Osteocyte (in vitro differentiated cells): ENCODE data around the gene KLC4. TPM values are rescaled to one million over a fixed set of nuclear protein-coding genes. Genes with fewer than 3 reads are reported as not detected.
"Not testable (repeated sequence)": the region's sequence is repeated elsewhere in the genome, so short reads cannot be mapped to it uniquely, and the experiment has no call there.

Experiments
- DNase-seq: peaks from one replicate; pipeline ENCODE4 v3.0.0; 2021; ENCODE audit warnings: mixed read lengths; ENCODE audit not compliant: unreplicated experiment; ENCODE audit errors: extremely low spot score
- H3K27ac Mint-ChIP-seq: one replicate; pipeline ENCODE4 v1.8.0; 2021; ENCODE audit warnings: mild to moderate bottlenecking, mixed read lengths; ENCODE audit not compliant: unreplicated experiment
- H3K27me3 Mint-ChIP-seq: one replicate; pipeline ENCODE4 v1.8.0; 2021; ENCODE audit warnings: mixed read lengths; ENCODE audit not compliant: unreplicated experiment
- H3K36me3 Mint-ChIP-seq: one replicate; pipeline ENCODE4 v1.8.0; 2021; ENCODE audit warnings: mixed read lengths; ENCODE audit not compliant: unreplicated experiment
- H3K4me1 Mint-ChIP-seq: one replicate; pipeline ENCODE4 v1.8.0; 2021; ENCODE audit warnings: mixed read lengths; ENCODE audit not compliant: unreplicated experiment
- H3K4me3 Mint-ChIP-seq: one replicate; pipeline ENCODE4 v1.8.0; 2021; ENCODE audit warnings: mild to moderate bottlenecking, moderate library complexity, mixed read lengths; ENCODE audit not compliant: unreplicated experiment
- H3K9me3 Mint-ChIP-seq: one replicate; pipeline ENCODE4 v1.8.0; 2021; ENCODE audit warnings: mixed read lengths; ENCODE audit not compliant: unreplicated experiment
- total RNA-seq: library from RNA; stranded (reverse); gene quantifications from 2 replicates; pipeline ENCODE4 v1.2.1, GENCODE V29; 2021
- TF ChIP-seq, protein P1 (sequence below): fragments of 200-600 bp; sonication (generic); IDR thresholded peaks from 2 replicates; pipeline ENCODE4 v1.5.0; 2021; ENCODE audit warnings: antibody characterized with exemption, mild to moderate bottlenecking, moderate library complexity

Gene KLC4
- total RNA-seq, 1 donor from 2014 or later: 44.5 TPM

DNA sequence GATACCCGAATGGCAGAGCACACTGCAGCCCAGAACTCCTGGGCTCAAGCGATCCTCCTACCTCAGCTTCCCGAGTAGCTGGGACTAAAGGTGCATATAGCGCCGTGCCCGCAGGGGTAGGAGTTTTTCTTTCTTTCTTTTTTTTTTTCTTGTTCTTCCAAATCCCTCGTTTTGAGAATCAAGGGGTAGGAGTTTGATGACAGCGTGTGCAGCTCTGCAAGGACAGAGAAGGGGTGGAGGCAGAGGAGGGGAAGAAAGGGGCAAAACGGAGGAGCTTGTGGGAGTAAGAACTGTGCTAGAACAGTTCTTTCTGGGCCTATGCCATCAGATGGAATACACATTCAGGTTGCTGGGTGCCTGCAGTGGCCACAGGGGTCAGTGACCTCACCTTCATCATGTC is 22.7 kb upstream of the KLC4 start:
- no peaks in the 10 kb centered on the region for H3K9me3 Mint-ChIP-seq
- H3K4me1 Mint-ChIP-seq: no peaks in the 10 kb centered on the region
- H3K27me3 Mint-ChIP-seq: no peaks in the 10 kb centered on the region
- TF ChIP-seq, protein P1, sequence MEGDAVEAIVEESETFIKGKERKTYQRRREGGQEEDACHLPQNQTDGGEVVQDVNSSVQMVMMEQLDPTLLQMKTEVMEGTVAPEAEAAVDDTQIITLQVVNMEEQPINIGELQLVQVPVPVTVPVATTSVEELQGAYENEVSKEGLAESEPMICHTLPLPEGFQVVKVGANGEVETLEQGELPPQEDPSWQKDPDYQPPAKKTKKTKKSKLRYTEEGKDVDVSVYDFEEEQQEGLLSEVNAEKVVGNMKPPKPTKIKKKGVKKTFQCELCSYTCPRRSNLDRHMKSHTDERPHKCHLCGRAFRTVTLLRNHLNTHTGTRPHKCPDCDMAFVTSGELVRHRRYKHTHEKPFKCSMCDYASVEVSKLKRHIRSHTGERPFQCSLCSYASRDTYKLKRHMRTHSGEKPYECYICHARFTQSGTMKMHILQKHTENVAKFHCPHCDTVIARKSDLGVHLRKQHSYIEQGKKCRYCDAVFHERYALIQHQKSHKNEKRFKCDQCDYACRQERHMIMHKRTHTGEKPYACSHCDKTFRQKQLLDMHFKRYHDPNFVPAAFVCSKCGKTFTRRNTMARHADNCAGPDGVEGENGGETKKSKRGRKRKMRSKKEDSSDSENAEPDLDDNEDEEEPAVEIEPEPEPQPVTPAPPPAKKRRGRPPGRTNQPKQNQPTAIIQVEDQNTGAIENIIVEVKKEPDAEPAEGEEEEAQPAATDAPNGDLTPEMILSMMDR: no peak
- peaks cover 43% of the 10 kb centered on the region for H3K36me3 Mint-ChIP-seq
- no peak overlapping the region for H3K27ac Mint-ChIP-seq
- no peak overlapping the region for H3K4me3 Mint-ChIP-seq
- no peak for DNase-seq

DNA sequence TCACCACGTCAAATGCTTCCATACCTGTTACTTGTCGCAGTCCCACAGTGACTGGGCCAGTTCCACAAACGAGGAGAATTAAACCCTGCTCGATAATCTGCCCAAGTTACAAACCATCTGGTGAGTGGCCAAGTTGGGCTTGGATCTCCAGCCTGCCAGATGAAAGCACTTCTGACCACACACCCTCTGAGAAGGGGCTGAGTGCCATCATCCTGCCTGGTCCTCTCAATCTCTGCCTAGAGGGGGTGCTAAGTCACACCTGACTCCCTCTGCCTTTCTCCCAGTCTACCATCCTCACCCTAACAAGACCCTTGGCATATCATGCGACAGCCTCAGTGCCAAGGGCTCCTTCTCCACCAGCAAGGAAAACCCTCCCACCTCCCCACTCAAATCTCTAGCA is 22.2 kb upstream of the KLC4 start:
- H3K9me3 Mint-ChIP-seq: no peaks in the 10 kb centered on the region
- TF ChIP-seq, protein P1: no peak
- peaks cover 39% of the 10 kb centered on the region for H3K36me3 Mint-ChIP-seq
- no peaks in the 10 kb centered on the region for H3K27me3 Mint-ChIP-seq
- H3K4me1 Mint-ChIP-seq: no peaks in the 10 kb centered on the region
- H3K27ac Mint-ChIP-seq: no peak overlapping the region
- no peak overlapping the region for H3K4me3 Mint-ChIP-seq
- no peak for DNase-seq

- no peak overlapping the region for H3K27ac Mint-ChIP-seq
- H3K27me3 Mint-ChIP-seq: no peaks in the 10 kb centered on the region
- peaks cover 42% of the 10 kb centered on the region for H3K36me3 Mint-ChIP-seq
- H3K4me1 Mint-ChIP-seq: no peaks in the 10 kb centered on the region
- DNase-seq: no peak
- no peaks in the 10 kb centered on the region for H3K9me3 Mint-ChIP-seq
- TF ChIP-seq, protein P1: no peak
- no peak overlapping the region for H3K4me3 Mint-ChIP-seq
Measured at GRCh38 chr6:43037706-43038105, 21.7 kb upstream of the KLC4 start.

DNA sequence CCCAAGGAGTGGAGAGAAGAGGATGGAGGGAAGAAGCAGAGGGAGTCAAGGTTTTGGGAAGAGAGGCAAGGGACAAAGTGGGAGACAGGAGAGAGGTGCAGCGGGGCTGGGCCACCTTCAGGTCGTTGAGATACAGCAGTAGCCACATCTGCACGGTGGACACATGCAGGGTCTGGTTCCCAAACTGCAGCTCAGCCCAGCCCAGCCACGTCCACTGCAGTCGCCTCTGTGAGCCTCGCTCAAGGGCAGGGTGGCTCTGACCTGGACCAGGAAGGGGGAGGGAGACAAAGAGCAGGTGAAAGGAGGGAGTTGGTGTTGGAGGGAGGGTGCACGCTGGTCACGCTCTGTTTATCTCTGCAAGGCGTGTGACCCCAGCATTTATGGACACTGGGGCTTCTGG is 20.7 kb upstream of the KLC4 start:
- Mint-ChIP-seq H3K36me3 (peaks cover 45% of the 10 kb centered on the region), H3K9me3 (no peaks in the 10 kb centered on the region), H3K27me3 (no peaks in the 10 kb centered on the region), H3K4me1 (no peaks in the 10 kb centered on the region), H3K27ac (no peak overlapping the region), H3K4me3 (no peak overlapping the region)
- TF ChIP-seq, protein P1: no peak
- no peak for DNase-seq

- Mint-ChIP-seq H3K4me1 (no peaks in the 10 kb centered on the region), H3K9me3 (no peaks in the 10 kb centered on the region), H3K27me3 (no peaks in the 10 kb centered on the region), H3K27ac (no peak overlapping the region), H3K4me3 (no peak overlapping the region), H3K36me3 (peaks cover 52% of the 10 kb centered on the region)
- DNase-seq: no peak
- TF ChIP-seq, protein P1: no peak
Measured at GRCh38 chr6:43040542-43041257, 18.7 kb upstream of the KLC4 start.

GRCh38 chr6:43041475-43041874 is 18.0 kb upstream of the KLC4 start:
- DNase-seq, H3K27ac Mint-ChIP-seq, H3K4me3 Mint-ChIP-seq, H3K4me1 Mint-ChIP-seq, H3K27me3 Mint-ChIP-seq, H3K9me3 Mint-ChIP-seq: not testable (repeated sequence)
- H3K36me3 Mint-ChIP-seq: peaks cover 57% of the 10 kb centered on the region
